ENCODE data around the gene SMPDL3B.
A peak's percentile ranks its signal among the peaks of the same experiment; 100 is the strongest.

Gene SMPDL3B, protein sequence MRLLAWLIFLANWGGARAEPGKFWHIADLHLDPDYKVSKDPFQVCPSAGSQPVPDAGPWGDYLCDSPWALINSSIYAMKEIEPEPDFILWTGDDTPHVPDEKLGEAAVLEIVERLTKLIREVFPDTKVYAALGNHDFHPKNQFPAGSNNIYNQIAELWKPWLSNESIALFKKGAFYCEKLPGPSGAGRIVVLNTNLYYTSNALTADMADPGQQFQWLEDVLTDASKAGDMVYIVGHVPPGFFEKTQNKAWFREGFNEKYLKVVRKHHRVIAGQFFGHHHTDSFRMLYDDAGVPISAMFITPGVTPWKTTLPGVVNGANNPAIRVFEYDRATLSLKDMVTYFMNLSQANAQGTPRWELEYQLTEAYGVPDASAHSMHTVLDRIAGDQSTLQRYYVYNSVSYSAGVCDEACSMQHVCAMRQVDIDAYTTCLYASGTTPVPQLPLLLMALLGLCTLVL

DNA sequence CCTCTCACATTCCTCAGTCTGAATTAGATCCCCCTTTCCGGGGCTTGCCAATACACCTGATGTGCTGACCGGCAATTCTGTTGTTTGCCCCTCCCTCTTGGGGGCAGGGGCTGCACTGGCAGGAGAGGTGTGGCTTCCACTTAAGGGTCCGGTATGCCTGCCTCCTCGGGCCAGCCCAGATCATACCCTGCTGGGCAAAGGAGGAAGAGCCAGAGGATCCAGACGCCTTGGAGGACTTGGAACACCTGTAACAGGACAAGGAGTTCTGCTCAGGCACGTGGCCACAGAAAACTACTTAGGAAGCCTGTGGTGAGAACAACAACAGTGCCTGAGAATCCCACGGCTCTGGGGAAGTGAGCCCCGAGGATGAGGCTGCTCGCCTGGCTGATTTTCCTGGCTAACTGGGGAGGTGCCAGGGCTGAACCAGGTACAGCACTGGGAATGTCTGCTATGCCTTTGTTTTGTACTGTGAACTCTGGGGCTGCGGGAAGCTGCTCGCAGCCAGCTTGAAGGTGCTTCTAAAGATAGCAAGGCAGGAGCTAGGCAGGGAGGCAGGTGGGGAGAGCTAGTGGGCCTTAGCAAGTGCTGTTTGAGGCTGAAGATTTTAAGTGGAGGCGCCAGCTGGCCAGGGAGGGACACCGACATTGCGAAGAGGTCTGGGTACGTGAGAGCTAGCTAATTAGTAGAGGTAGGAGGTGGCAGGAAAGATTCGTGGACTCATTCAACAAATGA, at the start of gene SMPDL3B:
Gene SMPDL3B, plus strand, starts transcription at position 183 of the 732 bp plus-strand sequence. Its CDS starts 184 bp downstream, at position 367.
- peak in 1 of 2 donors; percentile 53 for ATAC-seq

DNA sequence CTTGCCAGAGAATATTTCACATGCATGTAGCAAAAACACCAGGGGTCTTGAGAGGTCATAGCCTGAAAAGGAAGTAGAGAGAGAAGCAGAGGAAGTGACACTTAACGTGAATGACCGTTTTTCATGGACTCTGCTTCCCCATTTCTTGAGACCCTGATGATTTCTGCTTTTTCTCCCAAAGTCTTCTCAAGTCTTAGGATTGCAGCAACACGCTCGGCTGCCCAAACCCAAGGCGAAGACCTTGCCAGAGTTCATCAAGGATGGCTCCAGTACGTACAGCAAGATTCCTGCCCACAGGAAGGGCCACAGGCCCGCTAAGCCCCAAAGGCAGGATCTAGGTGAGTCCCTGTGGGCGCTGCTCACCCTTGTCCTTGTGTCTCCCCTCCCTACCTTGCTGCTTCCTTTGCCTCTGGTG, 49.7 kb upstream of the SMPDL3B start:
- ATAC-seq = no peak

DNA sequence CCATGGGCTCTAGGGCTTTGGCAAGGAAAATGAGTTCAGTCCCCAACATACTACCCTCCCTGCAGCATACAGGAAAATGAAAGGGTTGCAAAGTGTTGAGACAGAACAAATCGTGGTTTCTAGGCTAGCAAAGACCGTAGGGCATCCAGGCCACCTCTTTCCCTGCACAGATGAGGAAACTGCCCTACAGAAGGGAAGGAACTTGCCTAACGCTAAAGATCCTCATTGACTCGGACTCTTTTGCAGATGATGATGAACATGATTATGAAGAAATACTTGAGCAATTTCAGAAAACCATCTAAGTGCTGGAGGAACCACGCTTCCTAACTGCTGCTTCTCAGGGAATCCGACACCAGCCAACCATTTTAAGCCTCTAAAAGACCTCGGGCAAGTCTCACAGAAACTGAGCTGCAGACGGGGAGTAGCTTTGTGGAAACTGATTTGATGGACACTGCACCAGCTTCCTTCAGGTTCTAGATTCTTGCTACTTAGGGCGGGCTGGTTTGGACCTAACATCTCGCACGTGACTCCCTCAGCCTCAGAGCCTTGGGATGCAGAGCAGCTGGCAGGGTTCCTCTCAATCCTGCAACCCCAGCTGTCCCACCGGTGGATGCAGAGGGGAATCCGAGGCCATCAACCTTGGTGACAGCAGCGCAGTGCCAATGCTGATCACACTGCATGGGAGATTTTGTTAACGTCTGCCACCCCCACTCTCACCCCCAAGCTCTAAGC, 49.0 kb upstream of the SMPDL3B start:
- ATAC-seq = no peak

DNA sequence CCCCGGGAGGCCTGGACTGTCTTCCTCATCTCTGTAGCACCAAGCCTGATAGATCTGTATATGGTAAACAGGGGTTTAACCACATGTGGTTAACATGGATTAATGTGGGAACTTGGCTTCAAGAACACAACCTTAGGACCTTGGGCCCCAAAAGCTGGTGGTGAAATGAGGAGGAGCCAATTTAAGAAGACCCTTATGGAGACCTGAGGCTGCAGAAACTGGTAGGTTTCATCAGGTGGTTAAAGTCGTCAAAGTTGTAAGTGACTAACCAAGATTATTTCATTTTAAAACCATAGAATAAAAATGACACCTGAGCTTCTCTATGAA, 48.5 kb upstream of the SMPDL3B start:
- ATAC-seq = no peak

DNA sequence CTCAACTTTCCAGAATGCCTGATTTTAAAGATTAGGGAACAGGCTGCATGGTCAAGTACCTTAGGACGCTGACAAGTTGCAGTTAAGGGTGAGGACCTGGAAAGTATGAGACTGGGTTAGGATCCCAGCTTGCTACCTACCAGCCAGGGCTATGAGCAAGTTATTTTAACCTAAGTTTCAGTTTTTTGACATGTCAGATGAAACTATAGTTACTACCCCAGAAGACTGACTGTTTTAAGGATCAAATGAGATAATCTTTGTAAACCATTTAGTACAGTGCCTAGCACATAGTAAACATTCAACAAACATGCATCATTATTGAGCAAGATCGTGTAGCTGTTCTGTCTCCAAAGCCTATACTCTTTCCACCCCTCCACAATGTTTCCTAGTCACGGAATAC, 48.1 kb upstream of the SMPDL3B start:
- peak; percentile 8 to 29 for ATAC-seq

DNA sequence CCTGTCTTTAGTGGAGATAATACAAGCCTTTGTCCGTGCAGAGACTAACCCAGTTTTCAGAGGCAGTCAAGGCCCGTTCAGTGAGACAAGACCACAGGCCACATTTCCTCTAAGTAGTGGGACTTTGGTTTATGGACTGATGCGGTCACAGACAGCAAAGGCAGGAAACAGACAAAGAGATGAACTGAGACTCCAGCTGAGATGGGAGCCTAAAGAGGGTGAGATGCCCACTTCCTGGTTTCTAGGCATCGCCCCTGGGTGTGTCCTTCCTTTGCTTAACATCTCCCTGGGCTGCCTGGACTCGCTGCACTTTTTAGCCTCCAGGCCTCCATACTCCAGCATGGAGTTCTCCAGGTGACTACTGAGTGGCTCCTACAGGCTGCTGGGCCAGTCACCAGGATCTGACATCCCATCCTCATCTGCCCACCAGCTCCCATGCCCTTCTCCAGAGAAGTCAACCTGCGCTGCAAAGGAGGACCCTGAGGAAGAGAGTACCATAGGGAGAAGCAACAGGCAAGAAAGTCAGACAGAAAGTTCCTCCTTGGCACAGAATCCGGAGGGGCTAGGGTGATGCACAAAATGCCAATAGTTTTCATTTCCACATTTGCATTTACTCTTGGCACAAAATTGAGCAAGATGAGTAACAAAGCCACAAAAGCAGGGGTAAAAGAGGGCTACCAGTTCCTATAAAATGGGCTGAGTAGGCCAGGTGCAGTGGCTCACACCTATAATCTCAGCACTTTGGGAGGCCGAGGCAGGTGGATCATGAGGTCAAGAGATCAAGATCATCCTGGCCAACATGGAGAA, 47.4 kb upstream of the SMPDL3B start:
- peak; percentile 36 to 50 for ATAC-seq

DNA sequence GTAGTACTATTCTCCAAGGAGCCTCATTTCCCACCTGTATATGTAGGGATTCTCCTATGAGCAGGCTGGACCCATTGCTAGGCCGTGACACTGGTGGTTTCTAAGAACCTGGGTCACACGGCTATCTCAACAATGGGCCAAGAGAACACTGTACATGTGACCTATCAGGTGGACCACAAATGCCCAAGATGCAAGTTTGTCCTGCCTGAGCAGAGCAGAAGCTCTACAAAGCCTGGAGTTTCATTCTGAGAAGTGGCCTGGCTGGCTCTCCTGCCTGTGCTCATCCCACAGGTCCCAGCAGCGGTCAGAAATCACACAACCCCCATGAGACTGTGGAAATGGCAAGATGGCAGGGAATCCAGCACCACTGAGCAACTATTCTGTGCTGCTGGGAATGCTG, 45.3 kb upstream of the SMPDL3B start:
- no peak for ATAC-seq

DNA sequence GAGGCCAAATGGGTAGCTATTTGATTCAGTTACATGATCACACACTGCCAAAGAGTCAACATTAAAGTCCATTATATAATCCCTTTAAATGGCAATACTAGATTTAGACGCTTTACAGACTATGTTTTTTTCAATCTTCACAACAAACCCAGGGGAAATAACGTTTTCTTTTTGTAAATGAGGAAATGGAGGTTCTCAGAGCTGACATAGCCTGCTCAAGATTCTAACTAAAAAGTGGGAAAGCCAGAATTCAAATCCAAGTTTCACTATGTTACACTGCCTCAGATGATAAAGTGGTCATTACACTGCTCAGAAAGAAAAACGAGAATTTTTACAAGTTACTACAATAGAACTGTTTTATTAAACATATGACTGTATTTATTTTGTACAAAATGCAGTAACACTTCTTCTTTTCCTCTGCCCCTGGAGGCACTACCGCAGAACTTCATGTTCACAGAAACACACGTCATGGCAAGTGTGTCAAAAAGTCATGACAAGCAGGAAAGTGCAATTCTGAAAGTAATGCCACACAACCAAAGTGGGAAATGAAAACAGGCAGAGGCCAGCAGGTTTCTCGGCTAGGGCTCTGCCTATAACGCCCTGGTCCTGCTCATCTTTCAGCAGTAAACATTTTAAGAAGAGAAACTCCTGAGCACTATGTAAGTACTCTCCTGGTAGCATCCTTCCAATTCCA, 43.5 kb upstream of the SMPDL3B start:
- peak; percentile 26 to 50 for ATAC-seq

DNA sequence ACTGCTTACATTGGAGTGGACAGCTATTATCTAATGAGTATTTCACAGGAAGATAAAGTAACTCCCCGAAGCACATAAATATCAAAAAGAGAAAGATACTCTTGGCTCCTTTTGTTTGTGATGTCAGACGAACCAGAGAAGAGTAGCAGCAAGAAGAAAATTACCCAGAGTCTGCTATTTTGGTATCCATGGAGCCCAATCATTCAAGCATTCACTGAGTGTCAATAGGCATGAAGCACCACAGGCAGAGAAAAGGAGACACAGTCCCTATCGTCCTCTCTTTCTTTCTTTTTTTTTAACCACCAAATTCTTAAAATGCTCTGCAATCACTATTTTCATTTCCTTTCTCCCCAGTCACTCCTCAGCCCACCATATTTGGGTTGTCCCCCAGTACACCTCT, 40.3 kb upstream of the SMPDL3B start:
- ATAC-seq = no peak

DNA sequence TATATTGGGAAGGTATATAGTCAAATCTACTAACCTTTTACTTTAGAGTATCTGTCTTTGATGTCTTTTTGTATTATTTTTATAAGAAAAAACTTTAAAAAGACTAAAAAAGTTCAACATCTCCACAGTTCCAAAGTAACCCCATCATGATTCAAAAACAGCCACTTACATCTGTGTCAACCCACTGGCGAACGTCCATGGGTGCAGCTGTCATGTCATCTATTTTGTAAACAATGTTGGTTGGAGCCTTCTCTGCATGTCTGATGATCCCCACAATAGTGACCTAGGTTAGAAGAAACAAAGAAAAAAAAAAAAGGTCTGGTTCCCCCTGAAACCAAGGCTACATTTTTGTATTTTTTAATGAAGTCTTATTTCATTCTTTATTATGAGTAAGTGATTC, 28.0 kb upstream of the SMPDL3B start:
- no peak for ATAC-seq

DNA sequence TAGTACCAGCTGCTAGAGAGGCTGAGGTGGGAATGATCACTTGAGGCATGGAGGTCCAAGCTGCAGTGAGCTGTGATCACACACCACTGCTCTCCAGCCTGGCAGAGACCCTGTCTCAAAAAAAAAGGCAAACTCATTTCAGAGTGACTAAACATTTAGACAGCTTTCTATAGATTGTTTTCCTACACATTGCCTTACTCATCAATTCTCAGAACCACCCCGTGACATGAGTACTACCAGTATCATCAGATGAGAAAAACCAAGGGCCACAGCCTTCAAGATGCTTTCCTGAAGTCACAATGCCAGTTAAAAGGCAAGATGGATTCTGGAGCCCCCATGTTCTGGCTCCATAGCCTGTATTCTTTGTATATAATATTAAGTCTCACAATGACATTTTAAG, 22.4 kb upstream of the SMPDL3B start:
- peak; percentile 48 to 57 for ATAC-seq

DNA sequence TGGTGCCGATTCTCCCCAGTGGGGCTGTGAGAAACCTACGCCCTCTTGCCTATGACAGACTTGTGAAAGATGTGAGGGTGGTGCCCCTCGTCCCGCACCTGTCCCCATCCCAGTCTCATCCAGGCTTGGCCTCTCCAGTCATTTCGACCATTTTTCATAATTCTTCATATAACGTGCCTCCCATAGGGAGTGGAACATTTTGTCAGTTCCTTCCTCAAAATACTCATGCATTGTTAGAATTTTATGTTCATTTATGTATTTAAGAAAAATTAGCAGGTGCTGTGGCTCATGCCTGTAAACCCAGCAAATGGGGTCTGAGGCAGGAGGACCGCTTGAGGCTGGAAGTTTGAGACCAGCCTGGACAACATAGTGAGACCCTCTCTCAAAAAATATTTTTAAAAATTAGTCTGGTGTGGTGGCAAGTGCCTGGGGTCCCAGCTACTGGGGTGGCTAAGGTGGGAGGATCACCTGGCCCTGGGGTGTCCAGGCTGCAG, 19.7 kb upstream of the SMPDL3B start:
- ATAC-seq = no peak

DNA sequence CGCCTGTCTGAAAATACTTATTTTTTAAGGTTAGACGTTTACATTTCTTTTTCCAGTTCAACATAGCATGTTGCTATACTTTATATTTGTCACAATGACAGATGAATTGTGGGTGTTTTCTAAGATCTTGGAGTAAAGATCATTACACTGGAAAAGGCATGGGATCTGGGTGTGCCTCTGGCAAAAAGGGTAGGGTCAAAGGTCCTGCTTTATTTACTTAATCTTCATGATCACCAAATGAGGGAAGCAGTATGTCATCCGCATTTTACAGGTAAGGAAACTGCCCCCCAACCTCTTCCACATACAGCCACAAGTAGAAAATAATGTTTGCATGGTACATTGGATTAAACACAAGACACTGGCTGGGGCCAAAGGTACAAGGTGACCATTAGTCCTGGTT, 12.5 kb upstream of the SMPDL3B start:
- no peak for ATAC-seq

DNA sequence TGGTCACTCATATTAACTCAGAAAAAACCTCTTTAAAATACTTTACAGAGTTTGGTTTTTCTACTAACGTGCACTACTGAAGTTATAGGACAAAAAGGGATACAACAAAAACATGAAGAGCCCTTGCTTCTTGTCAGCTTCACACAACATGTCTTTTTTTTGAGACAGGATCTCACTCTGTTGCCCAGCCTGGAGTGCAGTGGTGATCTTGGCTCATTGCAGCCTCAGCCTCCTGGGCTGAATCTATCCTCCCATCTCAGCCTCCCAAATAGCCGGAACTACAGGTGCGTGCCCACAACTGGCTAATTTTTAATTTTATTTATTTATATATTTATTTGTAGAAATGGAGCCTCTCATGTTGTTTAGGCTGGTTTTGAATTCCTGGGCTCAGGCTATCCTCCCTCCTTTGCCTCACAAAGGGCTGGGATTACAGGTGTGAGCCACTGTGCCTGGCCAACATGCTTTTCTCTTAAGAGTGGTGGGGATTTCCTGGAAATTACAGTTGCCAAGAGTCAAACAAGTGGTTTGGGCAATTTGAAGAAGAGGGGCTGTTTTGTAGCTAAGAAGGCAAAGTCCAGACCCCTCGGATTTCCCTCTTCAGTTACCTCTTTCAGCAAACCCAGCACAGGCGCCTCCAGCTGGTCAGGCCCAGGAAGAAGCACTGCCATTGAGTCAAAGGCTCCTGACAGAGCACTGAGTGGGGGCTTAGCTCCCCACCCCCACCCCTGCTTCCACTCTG, 6.4 kb upstream of the SMPDL3B start:
- ATAC-seq = no peak

DNA sequence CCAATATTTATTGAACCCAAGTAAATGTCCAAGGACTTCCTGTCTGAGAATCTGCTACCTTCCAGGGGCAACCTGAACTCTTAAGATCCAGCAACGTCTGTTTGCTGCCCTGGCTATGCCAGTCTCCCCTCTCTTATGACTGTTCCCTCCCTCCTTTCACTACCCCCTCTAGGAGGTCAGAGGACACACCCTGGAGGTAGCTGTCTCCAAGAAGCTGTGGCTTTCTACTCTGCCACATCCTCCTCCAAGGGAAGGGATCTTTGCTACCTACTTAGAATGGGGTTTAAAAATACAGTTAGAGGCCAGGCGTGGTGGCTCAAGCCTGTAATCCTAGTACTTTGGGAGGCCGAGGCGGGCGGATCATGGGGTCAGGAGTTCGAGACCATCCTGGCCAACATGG, 3.6 kb upstream of the SMPDL3B start:
- ATAC-seq = no peak

DNA sequence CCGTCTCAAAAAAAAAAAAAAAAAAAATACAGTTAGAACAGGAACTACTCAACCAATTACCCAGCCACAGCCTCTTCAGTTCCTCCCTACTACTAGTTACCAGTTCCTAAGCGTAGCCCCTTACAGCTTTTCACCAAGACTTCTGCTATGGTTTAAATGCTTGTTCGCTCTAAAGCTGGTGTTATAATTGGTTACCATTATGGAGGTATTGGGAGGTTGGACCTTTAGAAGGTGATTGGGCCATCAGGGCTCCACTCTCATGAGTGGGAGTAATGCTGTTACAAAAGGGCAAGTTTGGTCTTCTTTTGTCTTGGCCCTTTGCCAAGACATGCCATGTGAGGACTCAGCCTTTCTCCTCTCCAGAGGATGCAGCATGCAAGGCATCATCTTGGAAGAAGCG, 3.0 kb upstream of the SMPDL3B start:
- ATAC-seq = no peak

DNA sequence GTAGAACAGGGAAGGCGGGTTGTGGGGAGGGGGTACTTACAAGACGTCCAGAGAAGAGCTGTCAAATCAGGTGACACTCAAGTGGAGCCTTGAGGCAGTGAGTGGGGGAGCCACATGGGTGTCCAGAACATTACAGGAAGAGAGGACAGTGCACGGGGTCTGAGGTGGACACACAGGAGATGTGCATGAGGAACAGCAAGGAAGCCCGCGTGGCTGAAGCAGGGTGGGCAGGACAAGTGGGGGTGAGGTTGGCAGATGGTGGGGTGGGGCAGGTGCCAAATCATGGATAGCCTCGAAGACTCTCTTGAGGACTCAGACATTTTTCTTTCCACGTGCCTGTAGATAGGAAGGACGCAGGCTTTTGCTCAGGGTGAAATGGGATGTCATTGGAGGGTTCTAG, 921 bp downstream of the SMPDL3B start:
- no peak for ATAC-seq

DNA sequence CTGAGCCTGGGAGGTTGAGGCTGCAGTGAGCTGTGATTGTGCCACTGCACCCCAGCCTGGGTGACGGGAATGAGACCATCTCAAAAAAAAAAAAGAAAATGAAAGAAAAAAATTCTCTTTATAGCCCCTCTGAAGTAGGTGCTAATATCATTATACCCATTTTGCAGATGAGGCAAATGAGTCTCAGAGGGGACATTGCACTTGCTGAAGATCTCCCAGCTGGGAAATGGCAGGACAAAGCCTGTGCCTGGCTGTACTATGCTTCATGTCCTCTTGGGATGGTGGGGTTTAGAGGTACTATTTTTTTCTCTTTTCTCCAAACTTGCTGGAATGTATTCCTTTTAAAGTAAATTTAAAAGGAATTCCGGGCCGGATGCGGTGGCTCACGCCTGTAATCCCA, 1.6 kb downstream of the SMPDL3B start:
- no peak for ATAC-seq

DNA sequence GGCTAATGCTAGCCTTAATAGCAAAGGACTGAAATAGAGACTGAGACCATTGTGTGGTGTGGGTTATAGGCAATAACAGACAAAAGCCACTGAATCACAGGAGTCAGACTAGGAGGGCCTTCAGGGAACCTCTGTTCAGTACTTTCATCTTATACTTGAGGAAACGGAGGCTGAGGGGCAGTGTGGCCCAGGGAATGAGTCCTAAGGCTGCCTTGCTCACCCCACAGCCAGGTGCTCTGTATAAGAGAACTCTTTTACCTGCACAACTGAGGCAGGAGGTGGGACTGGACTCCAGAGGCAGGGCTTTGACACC, 2.7 kb downstream of the SMPDL3B start:
- no peak for ATAC-seq

DNA sequence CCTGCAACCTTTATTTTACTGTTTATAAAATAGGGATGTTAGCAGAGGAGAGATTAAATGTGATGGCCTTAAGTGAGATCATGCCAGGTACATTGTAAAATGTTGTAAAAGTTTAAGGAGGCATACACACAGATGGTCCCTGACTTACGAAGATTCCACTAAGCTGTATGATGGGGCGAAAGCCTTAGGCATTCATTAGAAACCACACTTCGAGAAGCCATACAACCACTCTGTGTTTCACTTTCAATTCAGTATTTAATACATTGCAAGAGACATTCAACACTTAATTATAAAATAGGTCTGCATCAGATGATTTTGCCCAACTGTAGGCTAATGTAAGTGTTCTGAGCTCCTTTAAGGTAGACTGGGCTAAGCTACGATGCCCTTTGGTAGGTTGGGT, 3.7 kb downstream of the SMPDL3B start:
- ATAC-seq = no peak

DNA sequence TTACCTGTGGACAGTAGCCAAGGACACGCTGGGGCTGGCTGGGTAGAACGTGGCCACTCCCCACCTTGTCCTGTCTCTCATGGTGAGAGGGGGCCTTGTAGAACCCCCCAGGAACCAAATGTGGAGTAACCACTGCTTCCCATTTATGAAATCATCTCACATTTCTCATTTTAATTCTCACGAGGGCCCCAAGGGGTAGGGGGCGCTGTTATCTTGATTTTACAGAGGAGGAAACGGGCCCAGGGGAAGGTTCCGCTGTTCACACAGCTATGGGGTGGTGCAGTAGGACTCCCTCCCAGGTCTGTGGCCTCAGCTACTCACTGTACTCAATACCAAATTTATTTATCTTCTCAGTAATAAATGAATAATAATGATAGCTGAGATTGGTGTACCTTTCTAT, 5.5 kb downstream of the SMPDL3B start:
- ATAC-seq = peak; percentile 76 to 80

All from activated CD4-positive, CD25-positive, alpha-beta regulatory T cell treated with anti-CD3 and anti-CD28 coated beads, Interleukin-2, amount 50 U/mL, for 24 hours (primary cell).